ENCODE measurements around the gene CEACAM16. TPM values are rescaled to one million over a fixed set of nuclear protein-coding genes. Genes with fewer than 3 reads are reported as not detected.
A peak's percentile ranks its signal among the peaks of the same experiment; 100 is the strongest.

Gene CEACAM16
- total and polyA plus RNA-seq, 10 of the 15 experiments (the other 5 are each of a cell fraction or from before 2014, with no cell fraction given), result not detected

- TF ChIP-seq ATF3 (IDR thresholded peaks at IDR 0.05; ENCODE audit: borderline replicate concordance, extremely low read depth, low read depth, low read length), result no peak
- no peak for TF ChIP-seq ZNF217 (IDR thresholded peaks at IDR 0.05)
- TF ChIP-seq NFXL1 (IDR thresholded peaks at IDR 0.05; ENCODE audit: borderline replicate concordance), result no peak
- peak; percentile 40 for TF ChIP-seq USF1 (IDR thresholded peaks at IDR 0.05; ENCODE audit: borderline replicate concordance, extremely low read length, insufficient read depth, low read depth, low read length)
- no peak for TF ChIP-seq E2F8 (IDR thresholded peaks at IDR 0.05; ENCODE audit: low read depth, partially characterized antibody)
- TF ChIP-seq CTCF (IDR thresholded peaks at IDR 0.05 in 2 of 3, conservative IDR thresholded peaks at IDR 0.05 in 1 of 3; ENCODE audit: control insufficient read depth in 2 of 3, extremely low read depth in 1 of 3, insufficient read depth in 1 of 3, low read depth in 3 of 3, low read length in 3 of 3), result peak; percentile 86 to 95 (median 88)
- TF ChIP-seq YY1 (IDR thresholded peaks at IDR 0.05; ENCODE audit: low read depth, low read length), result 0 out of 2 replicates have a peak, but pooled peaks have one; percentile 38
- TF ChIP-seq IRF4 (IDR thresholded peaks at IDR 0.05; ENCODE audit: low read depth, low read length), result no peak
- TF ChIP-seq EGR1 (IDR thresholded peaks at IDR 0.05; ENCODE audit: borderline replicate concordance in 1 of 2, low read depth in 2 of 2, low read length in 2 of 2), result peak in 1 of 2 experiments; percentile 38; a peak in 1 of 3 replicates
- TF ChIP-seq RAD21 (IDR thresholded peaks at IDR 0.05; ENCODE audit: insufficient read depth, low read depth, low read length), result peak; percentile 50
- no peak for TF ChIP-seq CHD4 (IDR thresholded peaks at IDR 0.05)
- no peak for TF ChIP-seq BCLAF1 (IDR thresholded peaks at IDR 0.05)
- no peak for TF ChIP-seq LARP7 (IDR thresholded peaks at IDR 0.05)
- no peak for TF ChIP-seq ZNF207 (IDR thresholded peaks at IDR 0.05; ENCODE audit: borderline replicate concordance)
- peak; percentile 3; the same call in 1 of the 2 replicates for TF ChIP-seq USF2 (IDR thresholded peaks at IDR 0.05; ENCODE audit: borderline replicate concordance, low read depth, low read length)
- TF ChIP-seq CREB1 (IDR thresholded peaks at IDR 0.05; ENCODE audit: low read depth), result no peak
- no peak for TF ChIP-seq ATF7 (IDR thresholded peaks at IDR 0.05; ENCODE audit: low read depth)
- no peak for TF ChIP-seq PML (IDR thresholded peaks at IDR 0.05; ENCODE audit: low read length)
- no peak for TF ChIP-seq SIN3A (IDR thresholded peaks at IDR 0.05; ENCODE audit: low read depth, low read length)
Observed at GRCh38 chr19:44657211-44657921, 41.6 kb upstream of the CEACAM16 start (continued).

All from GM12878 (cell line).